ENCODE measurements around the gene ATG9B. TPM values are rescaled to one million over a fixed set of nuclear protein-coding genes. Genes with fewer than 3 reads are reported as not detected.

ATG9B gene
- total and polyA plus RNA-seq, 9 of the 15 experiments (the other 6 are each of a cell fraction or from before 2014, with no cell fraction given) = 0.29 to 8.0 (median 2.1) TPM

GRCh38 chr7:151010307-151011096, 13.8 kb downstream of the ATG9B start (continued):
- TF ChIP-seq NR2C2 (CRISPR knock-in tag; IDR thresholded peaks at IDR 0.05) = peak; percentile 62; the same call in 1 of the 2 replicates
- no peak for TF ChIP-seq NR2C2 (tag; IDR thresholded peaks at IDR 0.05)
- TF ChIP-seq HMG20B (CRISPR knock-in tag; IDR thresholded peaks at IDR 0.05) = 0 out of 2 replicates have a peak, but pooled peaks have one; percentile 60
- no peak for TF ChIP-seq HNRNPH1 (optimal IDR thresholded peaks at IDR 0.05; ENCODE audit: low read depth, low read length)
- TF ChIP-seq NFXL1 (CRISPR knock-in tag; IDR thresholded peaks at IDR 0.05) = 0 out of 2 replicates have a peak, but pooled peaks have one; percentile 16
- peak; percentile 42; the same call in 1 of the 2 replicates for TF ChIP-seq ZSCAN29 (IDR thresholded peaks at IDR 0.05)
- peak; percentile 47; the same call in 1 of the 2 replicates for TF ChIP-seq SMARCA4 (IDR thresholded peaks at IDR 0.05)
- TF ChIP-seq RBBP5 (IDR thresholded peaks at IDR 0.05; ENCODE audit: borderline replicate concordance, insufficient read depth, low read length, poor library complexity, severe bottlenecking) = peak; percentile 65
- peak; percentile 63 for TF ChIP-seq ETV5 (CRISPR knock-in tag; IDR thresholded peaks at IDR 0.05; ENCODE audit: low read depth)
- TF ChIP-seq ZNF408 (CRISPR knock-in tag; IDR thresholded peaks at IDR 0.05; ENCODE audit: low read depth) = no peak
- peak in 2 of 3 experiments; percentile 8 to 77 for TF ChIP-seq YY1 (IDR thresholded peaks at IDR 0.05; ENCODE audit: borderline replicate concordance in 1 of 3, control insufficient read depth in 1 of 3, extremely low read depth in 1 of 3, insufficient read depth in 3 of 3, insufficient read length in 1 of 3, insufficient replicate concordance in 2 of 3, low read depth in 1 of 3, low read length in 2 of 3)
- TF ChIP-seq PPARD (CRISPR knock-in tag; IDR thresholded peaks at IDR 0.05) = no peak
- TF ChIP-seq MAZ (CRISPR knock-in tag; conservative IDR thresholded peaks at IDR 0.05 in 1 of 2, IDR thresholded peaks at IDR 0.05 in 1 of 2) = peak; percentile 58 to 72
- 0 out of 4 replicates have a peak, but pooled peaks of 1 of the 2 experiments have one; percentile 18 for TF ChIP-seq TBL1XR1 (IDR thresholded peaks at IDR 0.05; ENCODE audit: low read length in 2 of 2)
- TF ChIP-seq BDP1 (IDR thresholded peaks at IDR 0.05; ENCODE audit: insufficient read depth, insufficient read length) = no peak
- TF ChIP-seq, protein P1, sequence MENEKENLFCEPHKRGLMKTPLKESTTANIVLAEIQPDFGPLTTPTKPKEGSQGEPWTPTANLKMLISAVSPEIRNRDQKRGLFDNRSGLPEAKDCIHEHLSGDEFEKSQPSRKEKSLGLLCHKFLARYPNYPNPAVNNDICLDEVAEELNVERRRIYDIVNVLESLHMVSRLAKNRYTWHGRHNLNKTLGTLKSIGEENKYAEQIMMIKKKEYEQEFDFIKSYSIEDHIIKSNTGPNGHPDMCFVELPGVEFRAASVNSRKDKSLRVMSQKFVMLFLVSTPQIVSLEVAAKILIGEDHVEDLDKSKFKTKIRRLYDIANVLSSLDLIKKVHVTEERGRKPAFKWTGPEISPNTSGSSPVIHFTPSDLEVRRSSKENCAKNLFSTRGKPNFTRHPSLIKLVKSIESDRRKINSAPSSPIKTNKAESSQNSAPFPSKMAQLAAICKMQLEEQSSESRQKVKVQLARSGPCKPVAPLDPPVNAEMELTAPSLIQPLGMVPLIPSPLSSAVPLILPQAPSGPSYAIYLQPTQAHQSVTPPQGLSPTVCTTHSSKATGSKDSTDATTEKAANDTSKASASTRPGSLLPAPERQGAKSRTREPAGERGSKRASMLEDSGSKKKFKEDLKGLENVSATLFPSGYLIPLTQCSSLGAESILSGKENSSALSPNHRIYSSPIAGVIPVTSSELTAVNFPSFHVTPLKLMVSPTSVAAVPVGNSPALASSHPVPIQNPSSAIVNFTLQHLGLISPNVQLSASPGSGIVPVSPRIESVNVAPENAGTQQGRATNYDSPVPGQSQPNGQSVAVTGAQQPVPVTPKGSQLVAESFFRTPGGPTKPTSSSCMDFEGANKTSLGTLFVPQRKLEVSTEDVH (IDR thresholded peaks at IDR 0.05; ENCODE audit: low read depth, partially characterized antibody) = no peak
- TF ChIP-seq KDM4B (IDR thresholded peaks at IDR 0.05; ENCODE audit: borderline replicate concordance in 2 of 2, low read depth in 1 of 2) = peak in 1 of 2 experiments; percentile 55; a peak in 1 of 4 replicates
- TF ChIP-seq PTTG1 (tag; IDR thresholded peaks at IDR 0.05; ENCODE audit: low read depth) = no peak
- TF ChIP-seq ZNF780A (CRISPR knock-in tag; IDR thresholded peaks at IDR 0.05) = peak; percentile 47; the same call in 1 of the 2 replicates
- TF ChIP-seq CSDE1 (IDR thresholded peaks at IDR 0.05) = no peak
- no peak for TF ChIP-seq HNRNPUL1 (IDR thresholded peaks at IDR 0.05; ENCODE audit: low read length)
- TF ChIP-seq STAT6 (CRISPR knock-in tag; IDR thresholded peaks at IDR 0.05) = peak; percentile 91; the same call in 1 of the 2 replicates
